GM23338 (cell line): Measurements from ENCODE around the gene HAUS5. TPM values are rescaled to one million over a fixed set of nuclear protein-coding genes. Genes with fewer than 3 reads are reported as not detected.

Source experiments
- ATAC-seq: fragments of 200-7000 bp; cut with Tn5 transposase; 3 replicates; pipeline ENCODE4 v1.9.1; 2020
- DNase-seq: peaks from one replicate; pipeline ENCODE4 v3.0.0-alpha.2; 2015; ENCODE audit warnings: low spot score
- H2AFZ ChIP-seq: fragments of 200-600 bp; sonication (generic); 2 replicates; pipeline ENCODE4 v1.8.0; 2016; ENCODE audit warnings: antibody characterized with exemption, mild to moderate bottlenecking, moderate library complexity
- H3F3A ChIP-seq: fragments of 200-600 bp; sonication (generic); replicated peaks from 2 replicates; pipeline ENCODE4 v1.8.0; 2017; ENCODE audit warnings: antibody characterized with exemption, mixed run types, low read depth
- H3K27ac ChIP-seq: fragments of 200-600 bp; sonication (generic); 2 replicates; pipeline ENCODE4 v1.6.1; 2016; ENCODE audit warnings: low read depth
- H3K27me3 ChIP-seq: fragments of 200-600 bp; sonication (generic); 2 replicates; pipeline ENCODE4 v1.8.0; 2016; ENCODE audit warnings: mild to moderate bottlenecking, mixed run types, moderate library complexity; ENCODE audit not compliant: insufficient read depth
- H3K36me3 ChIP-seq: fragments of 200-600 bp; sonication (generic); 2 replicates; pipeline ENCODE4 v1.8.0; 2016; ENCODE audit warnings: mild to moderate bottlenecking; ENCODE audit not compliant: insufficient read depth
- H3K4me1 ChIP-seq: fragments of 200-600 bp; sonication (generic); 2 replicates; pipeline ENCODE4 v1.8.0; 2016; ENCODE audit warnings: mild to moderate bottlenecking, moderate library complexity; ENCODE audit not compliant: insufficient read depth
- H3K4me2 ChIP-seq: fragments of 200-600 bp; sonication (generic); 2 replicates; pipeline ENCODE4 v1.7.1; 2017; ENCODE audit warnings: mixed run types
- H3K4me3 ChIP-seq: fragments of 200-600 bp; sonication (generic); 2 replicates; pipeline ENCODE4 v1.6.1; 2016; ENCODE audit warnings: mixed run types
- H3K79me2 ChIP-seq: fragments of 200-600 bp; sonication (generic); replicated peaks from 2 replicates; pipeline ENCODE4 v1.8.0; 2017; ENCODE audit warnings: mild to moderate bottlenecking; ENCODE audit not compliant: insufficient read depth
- H3K9me2 ChIP-seq: fragments of 200-600 bp; sonication (generic); 2 replicates; pipeline ENCODE4 v1.8.0; 2017; ENCODE audit not compliant: insufficient read depth
- H4K20me1 ChIP-seq: fragments of 200-600 bp; sonication (generic); replicated peaks from 2 replicates; pipeline ENCODE4 v1.8.0; 2017; ENCODE audit warnings: mild to moderate bottlenecking; ENCODE audit not compliant: insufficient read depth
- H3K27ac Mint-ChIP-seq: 2 replicates; pipeline ENCODE4 v1.8.0; 2020; ENCODE audit warnings: inconsistent platforms, mild to moderate bottlenecking, moderate library complexity, mixed read lengths
- H3K27me3 Mint-ChIP-seq: 3 replicates; pipeline ENCODE4 v1.8.0; 2022; ENCODE audit warnings: low read depth, mild to moderate bottlenecking, moderate library complexity, mixed read lengths, inconsistent platforms; ENCODE audit not compliant: insufficient read depth, poor library complexity
- H3K36me3 Mint-ChIP-seq: 3 replicates; pipeline ENCODE4 v1.8.0; 2021; ENCODE audit warnings: low read depth, mild to moderate bottlenecking, inconsistent platforms, moderate library complexity, mixed read lengths
- H3K4me1 Mint-ChIP-seq: 3 replicates; pipeline ENCODE4 v1.8.0; 2020; ENCODE audit warnings: mild to moderate bottlenecking, inconsistent platforms, mixed read lengths
- H3K4me3 Mint-ChIP-seq: 3 replicates; pipeline ENCODE4 v1.8.0; 2021; ENCODE audit warnings: moderate library complexity, mild to moderate bottlenecking, inconsistent platforms, mixed read lengths
- H3K9me3 Mint-ChIP-seq: 3 replicates; pipeline ENCODE4 v1.8.0; 2020; ENCODE audit warnings: moderate library complexity, mild to moderate bottlenecking, inconsistent platforms, mixed read lengths
- CREB1 ChIP-seq: fragments of 250-450 bp; sonication (Bioruptor Pico); IDR thresholded peaks from 2 replicates; pipeline ENCODE4 v1.5.0; 2020; ENCODE audit warnings: low read depth, mild to moderate bottlenecking, moderate library complexity
- CTCF ChIP-seq, 2 experiments: fragments of 200-600 bp in 1 of 2; sonication (generic) in 1 of 2; conservative IDR thresholded peaks; 2 replicates each; pipeline versions ENCODE4 v1.5.1 to v1.6.1; 2016 to 2017; ENCODE audit warnings: antibody characterized with exemption in 2 of 2, low read depth in 2 of 2, mild to moderate bottlenecking in 2 of 2, moderate library complexity in 1 of 2
- EZH2 ChIP-seq: fragments of 200-600 bp; sonication (generic); IDR thresholded peaks from one replicate; pipeline ENCODE4 v1.8.0; 2017; ENCODE audit warnings: antibody characterized with exemption, mild to moderate bottlenecking, low read depth; ENCODE audit not compliant: unreplicated experiment
- EZH2phosphoT487 ChIP-seq: fragments of 200-600 bp; sonication (generic); IDR thresholded peaks from one replicate; pipeline ENCODE4 v1.8.1; 2018; ENCODE audit warnings: antibody characterized with exemption; ENCODE audit not compliant: unreplicated experiment
- JUNB ChIP-seq: IDR thresholded peaks from one replicate; pipeline ENCODE4 v1.6.1; 2016; ENCODE audit warnings: antibody characterized with exemption; ENCODE audit not compliant: unreplicated experiment
- NANOG ChIP-seq: IDR thresholded peaks from 2 replicates; pipeline ENCODE4 v1.6.1; 2016; ENCODE audit warnings: antibody characterized with exemption, borderline replicate concordance
- POLR2AphosphoS5 ChIP-seq: IDR thresholded peaks from 2 replicates; pipeline ENCODE4 v1.6.1; 2016; ENCODE audit warnings: antibody characterized with exemption, low read depth
- REST ChIP-seq: IDR thresholded peaks from one replicate; pipeline ENCODE4 v1.6.1; 2018; ENCODE audit warnings: antibody characterized with exemption; ENCODE audit not compliant: unreplicated experiment
- STAT1 ChIP-seq: IDR thresholded peaks from one replicate; pipeline ENCODE4 v1.6.1; 2016; ENCODE audit warnings: antibody characterized with exemption; ENCODE audit not compliant: unreplicated experiment
- ZNF114 ChIP-seq: fragments of 250-450 bp; sonication (Bioruptor Pico); IDR thresholded peaks from 2 replicates; pipeline ENCODE4 v1.5.0; 2020; ENCODE audit warnings: mild to moderate bottlenecking, moderate library complexity
- polyA plus RNA-seq: library from polyadenylated mRNA; unstranded; fragments of >200 nt; fragmentation: Nextera tagmentation; extraction: Ambion mirVana; gene quantifications from 2 replicates; pipeline ENCODE4 v1.2.1, GENCODE V29; 2016
- total RNA-seq: library from RNA; depleted of rRNA; stranded (reverse); fragments of >200 nt; shearing (Covaris generic); gene quantifications from 2 replicates; pipeline ENCODE4 v1.2.3, GENCODE V29; 2014
- TF ChIP-seq, protein P1 (sequence below): fragments of 250-450 bp; sonication (Bioruptor Pico); IDR thresholded peaks from 2 replicates; pipeline ENCODE4 v1.5.0; 2020; ENCODE audit warnings: mild to moderate bottlenecking, moderate library complexity

The HAUS5 gene
- total and polyA plus RNA-seq, 2 experiments from 2014 or later, result 21.9 to 23.2 TPM

DNA sequence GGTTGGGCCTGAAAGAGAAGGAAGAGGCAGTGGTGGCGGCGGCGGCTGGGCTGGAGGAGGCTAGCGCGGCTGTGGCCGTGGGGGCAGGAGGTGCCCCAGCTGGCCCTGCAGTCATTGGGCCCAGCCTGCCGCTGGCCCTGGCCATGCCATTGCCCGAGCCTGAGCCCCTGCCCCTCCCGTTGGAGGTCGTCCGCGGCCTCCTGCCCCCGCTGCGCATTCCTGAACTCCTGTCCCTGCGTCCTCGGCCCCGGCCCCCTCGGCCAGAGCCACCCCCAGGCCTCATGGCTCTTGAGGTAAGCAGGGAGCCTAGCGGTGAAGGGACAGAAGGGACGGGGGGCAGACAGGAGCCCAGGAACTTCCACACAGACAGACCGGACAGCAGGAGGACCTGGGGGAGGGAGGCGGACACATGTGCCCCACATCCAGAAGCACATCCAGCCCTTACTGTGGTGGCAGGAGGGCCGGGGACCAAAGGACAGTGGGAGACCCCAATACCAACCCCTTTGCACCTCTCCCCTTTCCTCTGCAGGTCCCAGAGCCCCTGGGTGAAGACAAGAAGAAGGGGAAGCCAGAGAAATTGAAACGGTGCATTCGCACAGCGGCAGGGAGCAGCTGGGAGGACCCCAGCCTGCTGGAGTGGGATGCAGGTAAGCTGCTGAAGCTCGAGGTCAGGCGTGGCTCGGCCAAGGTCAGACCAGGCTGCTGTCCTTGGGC is 21.3 kb downstream of the HAUS5 start:
- Histone ChIP-seq H3K4me2 (no peak overlapping the region), H3K79me2 (peaks cover 11% of the 10 kb centered on the region), H3K27ac (no peak overlapping the region), H3K9me2 (no peaks in the 10 kb centered on the region), H2AFZ (no peak overlapping the region), H3K27me3 (no peaks in the 10 kb centered on the region), H3K36me3 (0 out of 2 replicates have a peak, but pooled peaks cover 4% of the 10 kb centered on the region), H3F3A (no peaks in the 10 kb centered on the region), H3K4me1 (peaks cover 5% of the 10 kb centered on the region), H3K4me3 (no peak overlapping the region), H4K20me1 (peaks cover 3% of the 10 kb centered on the region)
- no peak for DNase-seq
- H3K4me3 Mint-ChIP-seq, result no peak overlapping the region
- H3K36me3 Mint-ChIP-seq, result peaks cover 59% of the 10 kb centered on the region
- no peaks in the 10 kb centered on the region; the same call in 2 of the 3 replicates for H3K9me3 Mint-ChIP-seq
- peaks cover 3% of the 10 kb centered on the region; the same call in 2 of the 3 replicates for H3K4me1 Mint-ChIP-seq
- ATAC-seq, result no peak
- TF ChIP-seq JUNB, result no peak
- TF ChIP-seq STAT1, result no peak
- TF ChIP-seq ZNF114 (CRISPR knock-in tag), result no peak
- no peak for TF ChIP-seq EZH2phosphoT487
- no peak for TF ChIP-seq NANOG
- TF ChIP-seq, protein P1, sequence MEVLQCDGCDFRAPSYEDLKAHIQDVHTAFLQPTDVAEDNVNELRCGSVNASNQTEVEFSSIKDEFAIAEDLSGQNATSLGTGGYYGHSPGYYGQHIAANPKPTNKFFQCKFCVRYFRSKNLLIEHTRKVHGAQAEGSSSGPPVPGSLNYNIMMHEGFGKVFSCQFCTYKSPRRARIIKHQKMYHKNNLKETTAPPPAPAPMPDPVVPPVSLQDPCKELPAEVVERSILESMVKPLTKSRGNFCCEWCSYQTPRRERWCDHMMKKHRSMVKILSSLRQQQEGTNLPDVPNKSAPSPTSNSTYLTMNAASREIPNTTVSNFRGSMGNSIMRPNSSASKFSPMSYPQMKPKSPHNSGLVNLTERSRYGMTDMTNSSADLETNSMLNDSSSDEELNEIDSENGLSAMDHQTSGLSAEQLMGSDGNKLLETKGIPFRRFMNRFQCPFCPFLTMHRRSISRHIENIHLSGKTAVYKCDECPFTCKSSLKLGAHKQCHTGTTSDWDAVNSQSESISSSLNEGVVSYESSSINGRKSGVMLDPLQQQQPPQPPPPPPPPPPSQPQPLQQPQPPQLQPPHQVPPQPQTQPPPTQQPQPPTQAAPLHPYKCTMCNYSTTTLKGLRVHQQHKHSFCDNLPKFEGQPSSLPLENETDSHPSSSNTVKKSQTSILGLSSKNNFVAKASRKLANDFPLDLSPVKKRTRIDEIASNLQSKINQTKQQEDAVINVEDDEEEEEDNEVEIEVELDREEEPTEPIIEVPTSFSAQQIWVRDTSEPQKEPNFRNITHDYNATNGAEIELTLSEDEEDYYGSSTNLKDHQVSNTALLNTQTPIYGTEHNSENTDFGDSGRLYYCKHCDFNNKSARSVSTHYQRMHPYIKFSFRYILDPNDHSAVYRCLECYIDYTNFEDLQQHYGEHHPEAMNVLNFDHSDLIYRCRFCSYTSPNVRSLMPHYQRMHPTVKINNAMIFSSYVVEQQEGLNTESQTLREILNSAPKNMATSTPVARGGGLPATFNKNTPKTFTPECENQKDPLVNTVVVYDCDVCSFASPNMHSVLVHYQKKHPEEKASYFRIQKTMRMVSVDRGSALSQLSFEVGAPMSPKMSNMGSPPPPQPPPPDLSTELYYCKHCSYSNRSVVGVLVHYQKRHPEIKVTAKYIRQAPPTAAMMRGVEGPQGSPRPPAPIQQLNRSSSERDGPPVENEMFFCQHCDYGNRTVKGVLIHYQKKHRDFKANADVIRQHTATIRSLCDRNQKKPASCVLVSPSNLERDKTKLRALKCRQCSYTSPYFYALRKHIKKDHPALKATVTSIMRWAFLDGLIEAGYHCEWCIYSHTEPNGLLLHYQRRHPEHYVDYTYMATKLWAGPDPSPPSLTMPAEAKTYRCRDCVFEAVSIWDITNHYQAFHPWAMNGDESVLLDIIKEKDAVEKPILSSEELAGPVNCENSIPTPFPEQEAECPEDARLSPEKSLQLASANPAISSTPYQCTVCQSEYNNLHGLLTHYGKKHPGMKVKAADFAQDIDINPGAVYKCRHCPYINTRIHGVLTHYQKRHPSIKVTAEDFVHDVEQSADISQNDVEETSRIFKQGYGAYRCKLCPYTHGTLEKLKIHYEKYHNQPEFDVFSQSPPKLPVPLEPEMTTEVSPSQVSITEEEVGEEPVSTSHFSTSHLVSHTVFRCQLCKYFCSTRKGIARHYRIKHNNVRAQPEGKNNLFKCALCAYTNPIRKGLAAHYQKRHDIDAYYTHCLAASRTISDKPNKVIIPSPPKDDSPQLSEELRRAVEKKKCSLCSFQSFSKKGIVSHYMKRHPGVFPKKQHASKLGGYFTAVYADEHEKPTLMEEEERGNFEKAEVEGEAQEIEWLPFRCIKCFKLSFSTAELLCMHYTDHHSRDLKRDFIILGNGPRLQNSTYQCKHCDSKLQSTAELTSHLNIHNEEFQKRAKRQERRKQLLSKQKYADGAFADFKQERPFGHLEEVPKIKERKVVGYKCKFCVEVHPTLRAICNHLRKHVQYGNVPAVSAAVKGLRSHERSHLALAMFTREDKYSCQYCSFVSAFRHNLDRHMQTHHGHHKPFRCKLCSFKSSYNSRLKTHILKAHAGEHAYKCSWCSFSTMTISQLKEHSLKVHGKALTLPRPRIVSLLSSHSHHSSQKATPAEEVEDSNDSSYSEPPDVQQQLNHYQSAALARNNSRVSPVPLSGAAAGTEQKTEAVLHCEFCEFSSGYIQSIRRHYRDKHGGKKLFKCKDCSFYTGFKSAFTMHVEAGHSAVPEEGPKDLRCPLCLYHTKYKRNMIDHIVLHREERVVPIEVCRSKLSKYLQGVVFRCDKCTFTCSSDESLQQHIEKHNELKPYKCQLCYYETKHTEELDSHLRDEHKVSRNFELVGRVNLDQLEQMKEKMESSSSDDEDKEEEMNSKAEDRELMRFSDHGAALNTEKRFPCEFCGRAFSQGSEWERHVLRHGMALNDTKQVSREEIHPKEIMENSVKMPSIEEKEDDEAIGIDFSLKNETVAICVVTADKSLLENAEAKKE (CRISPR knock-in tag), result no peak
- TF ChIP-seq EZH2, result no peak
- TF ChIP-seq CTCF (conservative IDR thresholded peaks at IDR 0.05; ENCODE audit: low read depth in 2 of 2), result no peak
- TF ChIP-seq CREB1 (CRISPR knock-in tag), result no peak
- TF ChIP-seq POLR2AphosphoS5, result no peak
- TF ChIP-seq REST, result no peak
- H3K27ac Mint-ChIP-seq, result no peak overlapping the region
- peaks cover 4% of the 10 kb centered on the region for H3K27me3 Mint-ChIP-seq
